ENCODE data around the gene MZT2A. TPM values are rescaled to one million over a fixed set of nuclear protein-coding genes. Genes with fewer than 3 reads are reported as not detected.
"Not testable (repeated sequence)": the region's sequence is repeated elsewhere in the genome, so short reads cannot be mapped to it uniquely, and the experiment has no call there.

MZT2A gene, protein sequence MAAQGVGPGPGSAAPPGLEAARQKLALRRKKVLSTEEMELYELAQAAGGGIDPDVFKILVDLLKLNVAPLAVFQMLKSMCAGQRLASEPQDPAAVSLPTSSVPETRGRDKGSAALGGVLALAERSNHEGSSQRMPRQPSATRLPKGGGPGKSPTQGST
- 80.0 TPM for total RNA-seq

DNA sequence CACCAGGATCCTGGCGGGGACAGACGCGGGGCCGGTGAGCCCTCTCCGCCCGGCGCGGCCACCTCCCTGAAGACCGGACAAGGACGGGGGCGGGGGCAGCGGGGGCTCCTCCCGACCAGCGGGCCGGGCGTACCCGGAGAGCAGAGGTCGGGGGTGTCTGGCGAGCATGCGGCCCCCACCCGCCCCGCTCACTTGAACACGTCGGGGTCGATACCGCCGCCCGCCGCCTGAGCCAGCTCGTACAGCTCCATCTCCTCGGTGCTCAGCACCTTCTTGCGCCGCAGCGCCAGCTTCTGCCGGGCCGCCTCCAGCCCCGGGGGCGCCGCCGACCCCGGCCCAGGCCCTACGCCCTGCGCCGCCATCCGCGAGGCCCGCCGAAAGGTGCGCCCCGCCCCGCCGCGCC is at the start of gene MZT2A:
Gene MZT2A, minus strand, starts transcription at position 383 of the 403 bp plus-strand sequence. Its CDS starts 21 bp downstream, at position 362.
- not testable (repeated sequence) for DNase-seq (ENCODE audit: low spot score)

DNA sequence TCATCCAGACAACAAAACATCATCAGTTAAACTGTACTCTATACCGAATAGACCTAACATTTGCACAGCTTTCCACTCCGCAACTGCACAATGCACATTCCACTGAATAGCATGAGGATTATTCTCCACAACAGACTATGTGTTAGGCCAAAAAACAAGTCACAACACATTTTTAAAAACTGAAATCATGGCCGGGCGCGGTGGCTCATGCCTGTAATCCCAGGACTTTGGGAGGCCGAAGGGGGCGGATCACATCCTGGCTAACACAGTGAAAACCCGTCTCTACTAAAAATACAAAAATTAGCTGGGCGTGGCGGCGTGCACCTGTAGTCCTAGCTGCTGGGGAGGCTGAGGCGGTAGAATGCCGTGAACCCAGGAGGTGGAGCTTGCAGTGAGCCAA is 46.7 kb upstream of the MZT2A start:
- DNase-seq (ENCODE audit: low spot score) = not testable (repeated sequence)

DNA sequence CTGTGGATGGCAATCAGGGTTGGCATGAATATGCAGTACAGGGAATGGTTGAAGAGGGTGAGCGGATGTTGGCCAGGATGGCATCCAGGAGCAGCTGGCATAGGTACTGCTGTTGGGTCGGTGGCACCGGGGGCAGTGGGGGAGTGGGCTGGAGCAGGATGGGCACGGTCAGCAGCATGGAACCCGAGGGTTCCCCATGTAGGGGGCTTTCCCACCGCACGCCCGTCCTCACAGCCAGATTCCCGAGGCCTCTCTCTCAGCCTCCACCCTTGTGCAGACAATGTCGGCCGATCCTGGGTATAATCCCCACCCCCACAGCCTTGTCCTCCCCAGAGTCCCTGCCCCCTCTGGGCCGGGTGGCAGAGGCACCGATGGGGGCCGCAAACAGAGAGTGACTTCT is 44.6 kb upstream of the MZT2A start:
- DNase-seq (ENCODE audit: low spot score) = not testable (repeated sequence)

DNA sequence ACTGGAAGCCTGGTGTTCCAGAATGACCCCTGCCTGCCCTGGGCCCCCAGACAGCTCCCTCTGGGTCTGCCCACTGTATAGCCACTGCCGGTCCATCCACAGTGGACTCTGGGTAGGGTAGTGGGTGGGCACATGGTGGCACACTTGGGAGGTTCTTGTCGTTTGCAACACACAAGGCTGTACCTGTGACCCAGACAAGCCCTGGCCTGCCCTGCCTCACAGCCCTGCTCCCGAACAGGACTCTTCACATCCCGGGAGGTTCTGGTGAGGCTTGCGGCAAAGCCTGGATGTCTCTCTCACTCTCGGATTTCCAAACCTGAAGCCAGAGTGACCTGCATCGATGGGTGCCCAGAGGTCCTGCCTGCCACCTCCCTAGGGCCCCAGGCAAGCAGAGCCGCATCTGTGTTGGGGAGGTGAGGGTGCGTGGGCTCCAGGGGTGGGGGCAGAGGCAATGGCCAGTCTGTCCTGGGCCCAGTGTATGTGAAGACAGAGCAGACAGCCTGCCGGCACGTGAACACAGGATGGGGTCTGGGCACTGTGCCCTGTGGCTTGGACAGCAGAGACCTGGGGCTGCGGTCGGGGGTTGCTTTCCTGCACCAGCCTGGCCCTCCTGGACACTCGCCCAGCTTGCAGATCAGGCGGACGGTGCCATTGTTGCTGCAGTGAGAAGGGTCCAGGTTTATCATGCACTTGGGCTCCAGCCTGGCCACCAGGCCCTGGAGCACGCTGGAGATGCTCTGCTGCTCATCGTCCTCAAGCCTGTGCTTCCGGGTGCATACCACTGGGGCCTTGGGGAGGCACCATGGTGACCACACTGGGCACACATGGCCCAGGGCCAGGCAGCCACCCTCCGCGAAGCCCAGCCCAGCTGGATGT is 44.0 kb upstream of the MZT2A start:
- DNase-seq (ENCODE audit: low spot score) = not testable (repeated sequence)

DNA sequence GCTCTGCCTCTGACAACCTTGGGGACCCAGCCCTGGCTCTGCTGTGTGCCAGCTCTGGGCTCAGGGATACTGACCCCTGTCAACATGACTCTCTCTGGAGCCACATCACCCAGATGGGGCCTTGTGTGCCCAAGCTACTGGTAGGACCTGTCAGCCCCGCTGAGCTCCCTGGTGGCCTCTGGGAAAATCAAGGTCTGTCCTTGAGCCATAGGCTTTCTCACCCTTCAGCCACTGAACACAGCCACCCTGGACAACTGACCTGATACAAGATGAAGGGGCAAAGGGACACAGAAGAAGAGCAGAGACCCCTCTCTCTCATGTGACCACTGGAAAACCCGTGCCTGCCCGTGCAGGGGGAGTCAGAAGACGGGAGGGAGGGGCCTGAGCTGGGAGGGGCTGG is 43.3 kb upstream of the MZT2A start:
- no peak for DNase-seq (ENCODE audit: low spot score)

GRCh38 chr2:131534965-131535364 is 42.8 kb upstream of the MZT2A start:
- DNase-seq (ENCODE audit: low spot score) = not testable (repeated sequence)

- not testable (repeated sequence) for DNase-seq (ENCODE audit: low spot score)
Measured at GRCh38 chr2:131534317-131534672, 42.1 kb upstream of the MZT2A start.

DNA sequence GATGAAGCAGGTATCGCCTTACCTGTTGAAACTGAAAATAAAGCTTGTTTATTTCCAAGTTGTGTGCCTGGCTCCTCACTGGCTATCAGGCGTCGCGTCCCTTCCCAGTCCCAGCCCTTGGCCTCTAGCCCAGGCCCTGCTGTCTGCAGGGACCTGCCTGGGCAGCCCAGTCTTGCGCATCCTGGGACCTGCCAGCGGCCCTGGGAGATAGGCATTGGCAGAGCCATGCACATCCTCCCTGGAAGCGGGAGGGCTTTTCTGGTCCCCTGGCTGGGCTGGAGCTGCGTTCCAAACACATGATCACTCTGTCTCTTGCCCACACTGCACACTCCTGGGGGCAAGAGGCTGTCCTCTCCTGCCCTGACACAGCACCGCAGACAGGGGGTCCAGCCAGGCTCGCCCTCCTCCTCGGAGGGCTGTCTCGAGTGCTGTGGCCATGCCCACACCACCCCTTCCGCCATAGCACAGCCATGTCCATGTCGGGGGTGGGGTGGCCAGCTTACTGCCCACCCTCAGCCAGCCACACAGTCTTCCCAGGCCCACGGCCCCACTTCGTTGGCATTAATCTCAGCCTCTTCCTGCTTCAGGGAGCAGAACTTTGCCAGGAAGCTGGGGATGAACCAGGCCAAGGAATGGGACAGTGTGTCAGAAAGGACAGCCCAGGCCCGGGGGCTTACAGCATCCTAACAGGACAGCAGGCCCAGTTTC is 41.6 kb upstream of the MZT2A start:
- not testable (repeated sequence) for DNase-seq (ENCODE audit: low spot score)

GRCh38 chr2:131532723-131533608 is 40.8 kb upstream of the MZT2A start:
- not testable (repeated sequence) for DNase-seq (ENCODE audit: low spot score)

DNA sequence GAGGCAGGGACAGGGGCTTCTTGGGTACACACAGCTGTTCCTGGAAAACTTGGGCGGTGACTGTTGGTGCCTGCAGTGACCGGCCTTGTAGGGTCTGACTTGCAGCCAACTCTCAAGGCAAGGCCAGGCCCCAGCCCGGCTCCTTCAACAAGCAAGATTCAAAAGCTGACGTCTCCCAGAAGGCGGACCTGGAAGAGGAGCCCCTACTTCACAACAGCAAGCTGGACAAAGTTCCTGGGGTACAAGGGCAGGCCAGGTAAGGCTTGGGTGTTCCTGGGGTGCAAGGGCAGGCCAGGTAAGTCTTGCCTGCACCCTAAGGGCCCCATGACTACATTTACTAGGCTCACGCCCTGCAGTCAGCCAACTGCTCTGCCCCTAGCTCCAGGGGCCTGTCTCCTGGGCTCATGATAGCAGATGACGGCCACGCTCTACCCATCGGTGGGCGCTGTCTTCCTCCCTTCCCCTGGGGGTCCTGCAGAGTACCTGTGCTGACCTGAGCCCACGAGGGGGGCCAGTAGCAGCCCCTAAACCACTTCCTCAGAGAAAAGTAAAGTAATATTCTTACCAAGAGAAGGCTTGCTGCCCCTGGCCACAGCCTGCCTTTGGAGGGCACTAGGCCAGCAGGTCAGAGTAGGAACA is 39.5 kb upstream of the MZT2A start:
- DNase-seq (ENCODE audit: low spot score) = not testable (repeated sequence)

- DNase-seq (ENCODE audit: low spot score) = not testable (repeated sequence)
Measured at GRCh38 chr2:131530626-131531344, 38.6 kb upstream of the MZT2A start.

DNA sequence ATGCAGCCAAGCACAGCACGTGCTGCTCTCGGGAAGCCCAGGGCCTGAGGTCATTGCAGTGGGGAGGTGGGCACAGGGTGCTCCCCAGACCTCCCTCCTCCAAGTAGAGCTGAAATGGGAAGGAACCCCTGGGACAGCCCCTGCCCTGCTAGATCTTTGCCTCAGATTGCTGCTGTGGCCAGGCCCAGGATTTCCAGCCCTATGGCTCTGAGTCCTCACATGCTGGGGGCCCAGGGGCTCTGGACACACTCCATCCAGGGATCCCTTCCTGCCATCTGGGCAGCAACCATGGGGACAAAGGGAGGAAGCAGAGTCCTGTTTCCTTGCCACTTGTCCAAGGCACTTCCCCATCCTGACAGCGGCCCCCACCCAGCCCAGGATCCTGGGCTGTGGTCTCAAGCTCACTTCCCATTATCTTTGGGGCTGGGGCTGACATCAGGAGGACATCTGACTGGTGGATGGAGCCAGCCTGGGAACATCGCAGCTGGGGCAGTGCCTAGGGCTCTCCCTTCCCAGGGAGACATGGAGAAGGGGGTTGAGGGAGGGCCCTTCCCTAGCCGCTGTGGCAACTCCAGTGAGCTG is 37.8 kb upstream of the MZT2A start:
- not testable (repeated sequence) for DNase-seq (ENCODE audit: low spot score)

- peak; percentile 6 for DNase-seq (ENCODE audit: low spot score)
Measured at GRCh38 chr2:131528981-131529863, 37.0 kb upstream of the MZT2A start.

- peak; percentile 77 for DNase-seq (ENCODE audit: low spot score)
Measured at GRCh38 chr2:131527131-131528001, 35.2 kb upstream of the MZT2A start, which contains the start of gene CCDC74A. CCDC74A (plus strand) TSS chr2:131527888; CDS start chr2:131527971, 83 bp downstream.

- DNase-seq (ENCODE audit: low spot score) = not testable (repeated sequence)
Measured at GRCh38 chr2:131525256-131525655, 33.1 kb upstream of the MZT2A start.

DNA sequence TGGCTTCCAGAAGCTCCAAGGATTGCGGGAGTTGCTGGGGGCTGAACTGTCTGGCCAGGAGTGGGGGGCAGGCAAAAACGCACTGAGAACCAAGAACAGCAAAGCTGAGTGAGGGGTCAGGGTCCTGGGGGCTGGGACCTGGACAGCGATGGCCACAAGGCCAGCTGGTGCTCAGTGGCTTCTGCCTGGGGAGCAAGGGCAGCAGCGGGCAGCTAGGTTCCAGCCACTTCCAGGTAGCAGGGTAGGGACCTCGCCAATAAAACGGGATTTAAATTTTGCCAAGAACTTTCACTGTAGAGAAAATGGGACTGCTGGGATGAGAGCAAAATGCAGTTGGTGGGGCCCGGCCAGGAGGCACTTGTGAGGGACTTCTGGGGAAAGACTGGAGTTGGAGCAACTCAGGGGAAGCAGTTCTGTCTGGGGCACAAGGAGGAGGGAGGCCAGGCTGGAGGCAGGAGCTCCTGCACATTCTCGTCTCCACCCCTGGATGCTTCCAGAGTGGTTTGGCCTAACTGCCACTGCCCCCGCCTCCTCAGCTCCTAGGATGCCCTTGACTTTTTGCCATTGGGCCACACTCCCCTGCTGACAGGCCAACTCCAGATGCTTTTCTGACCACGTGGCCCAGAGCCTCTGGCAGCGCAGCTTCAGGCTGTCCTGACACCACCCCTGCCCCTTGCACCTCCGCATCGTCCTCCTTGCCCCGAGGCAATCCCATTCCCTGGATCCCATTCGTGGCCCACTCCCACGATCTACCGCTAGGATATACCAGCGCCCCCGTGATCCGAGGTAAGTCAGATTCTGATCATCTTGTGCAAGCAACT is 30.0 kb upstream of the MZT2A start:
- DNase-seq (ENCODE audit: low spot score) = no peak

DNA sequence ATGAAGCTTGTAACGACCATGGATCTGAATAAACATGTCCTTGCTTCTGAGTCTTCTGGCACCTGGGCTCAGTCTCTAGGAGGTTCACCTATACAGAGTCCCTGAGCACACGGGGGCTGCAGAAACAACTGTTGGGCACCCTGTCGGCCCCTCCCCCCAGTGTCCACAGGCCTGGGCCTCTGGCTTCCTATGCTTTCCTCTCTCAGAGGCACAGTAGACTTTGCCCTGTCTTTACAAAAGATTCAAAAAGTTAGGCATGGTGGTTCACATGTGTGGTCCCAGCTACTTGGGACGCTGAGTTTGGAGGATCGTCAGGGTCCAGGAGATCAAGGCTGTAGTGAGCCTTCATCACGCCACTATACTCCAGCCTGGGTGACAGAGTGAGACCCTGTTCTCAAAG is 29.3 kb upstream of the MZT2A start:
- DNase-seq (ENCODE audit: low spot score) = not testable (repeated sequence)
